ENCODE results near the gene GNB2. TPM values are rescaled to one million over a fixed set of nuclear protein-coding genes. Genes with fewer than 3 reads are reported as not detected.

Gene GNB2
- total and polyA plus RNA-seq, 2 of the 13 experiments (the other 11 are each of a cell fraction or from before 2014, with no cell fraction given) = 48.3 to 67.1 TPM

DNA sequence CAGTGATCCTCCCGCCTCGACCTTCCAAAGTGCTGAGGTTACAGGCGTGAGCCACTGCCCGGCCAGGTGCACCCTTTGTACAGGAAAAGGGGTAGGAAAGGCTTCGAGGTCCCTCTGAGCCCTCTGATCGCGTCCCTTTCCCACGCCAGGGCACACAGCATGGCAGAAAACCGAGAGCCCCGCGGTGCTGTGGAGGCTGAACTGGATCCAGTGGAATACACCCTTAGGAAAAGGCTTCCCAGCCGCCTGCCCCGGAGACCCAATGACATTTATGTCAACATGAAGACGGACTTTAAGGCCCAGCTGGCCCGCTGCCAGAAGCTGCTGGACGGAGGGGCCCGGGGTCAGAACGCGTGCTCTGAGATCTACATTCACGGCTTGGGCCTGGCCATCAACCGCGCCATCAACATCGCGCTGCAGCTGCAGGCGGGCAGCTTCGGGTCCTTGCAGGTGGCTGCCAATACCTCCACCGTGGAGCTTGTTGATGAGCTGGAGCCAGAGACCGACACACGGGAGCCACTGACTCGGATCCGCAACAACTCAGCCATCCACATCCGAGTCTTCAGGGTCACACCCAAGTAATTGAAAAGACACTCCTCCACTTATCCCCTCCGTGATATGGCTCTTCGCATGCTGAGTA lies 33.3 kb downstream of the GNB2 start (continued):
- TF ChIP-seq ELF1 (CRISPR knock-in tag; IDR thresholded peaks at IDR 0.05) (no peak), ZNF546 (CRISPR knock-in tag; conservative IDR thresholded peaks at IDR 0.05) (no peak), BCL6 (CRISPR knock-in tag; IDR thresholded peaks at IDR 0.05) (no peak), FOXJ3 (CRISPR knock-in tag; IDR thresholded peaks at IDR 0.05; ENCODE audit: borderline replicate concordance) (0 out of 2 replicates have a peak, but pooled peaks have one; percentile 28), MED13 (CRISPR knock-in tag; IDR thresholded peaks at IDR 0.05) (no peak), ZNF335 (CRISPR knock-in tag; IDR thresholded peaks at IDR 0.05) (no peak), KDM5A (IDR thresholded peaks at IDR 0.05; ENCODE audit: borderline replicate concordance, low read length) (peak; percentile 3; the same call in 1 of the 2 replicates), ZNF317 (CRISPR knock-in tag; IDR thresholded peaks at IDR 0.05) (0 out of 2 replicates have a peak, but pooled peaks have one; percentile 22), ETV5 (CRISPR knock-in tag; IDR thresholded peaks at IDR 0.05; ENCODE audit: borderline replicate concordance) (no peak), RFXANK (CRISPR knock-in tag; IDR thresholded peaks at IDR 0.05) (no peak), SP1 (IDR thresholded peaks at IDR 0.05) (no peak), SP1 (CRISPR knock-in tag; IDR thresholded peaks at IDR 0.05) (no peak), NFKB2 (CRISPR knock-in tag; IDR thresholded peaks at IDR 0.05; ENCODE audit: borderline replicate concordance) (peak; percentile 51; the same call in 1 of the 2 replicates), TOE1 (CRISPR knock-in tag; IDR thresholded peaks at IDR 0.05) (no peak), ZNF282 (IDR thresholded peaks at IDR 0.05; ENCODE audit: partially characterized antibody) (no peak), ZNF33A (CRISPR knock-in tag; IDR thresholded peaks at IDR 0.05; ENCODE audit: borderline replicate concordance) (no peak), KAT7 (CRISPR knock-in tag; IDR thresholded peaks at IDR 0.05; ENCODE audit: borderline replicate concordance) (0 out of 2 replicates have a peak, but pooled peaks have one; percentile 59), TERF1 (CRISPR knock-in tag; IDR thresholded peaks at IDR 0.05) (no peak)
- TF ChIP-seq, protein P1, sequence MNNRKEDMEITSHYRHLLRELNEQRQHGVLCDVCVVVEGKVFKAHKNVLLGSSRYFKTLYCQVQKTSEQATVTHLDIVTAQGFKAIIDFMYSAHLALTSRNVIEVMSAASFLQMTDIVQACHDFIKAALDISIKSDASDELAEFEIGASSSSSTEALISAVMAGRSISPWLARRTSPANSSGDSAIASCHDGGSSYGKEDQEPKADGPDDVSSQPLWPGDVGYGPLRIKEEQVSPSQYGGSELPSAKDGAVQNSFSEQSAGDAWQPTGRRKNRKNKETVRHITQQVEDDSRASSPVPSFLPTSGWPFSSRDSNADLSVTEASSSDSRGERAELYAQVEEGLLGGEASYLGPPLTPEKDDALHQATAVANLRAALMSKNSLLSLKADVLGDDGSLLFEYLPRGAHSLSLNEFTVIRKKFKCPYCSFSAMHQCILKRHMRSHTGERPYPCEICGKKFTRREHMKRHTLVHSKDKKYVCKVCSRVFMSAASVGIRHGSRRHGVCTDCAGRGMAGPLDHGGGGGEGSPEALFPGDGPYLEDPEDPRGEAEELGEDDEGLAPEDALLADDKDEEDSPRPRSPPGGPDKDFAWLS (CRISPR knock-in tag; IDR thresholded peaks at IDR 0.05; ENCODE audit: borderline replicate concordance) = no peak
- TF ChIP-seq, protein P2, sequence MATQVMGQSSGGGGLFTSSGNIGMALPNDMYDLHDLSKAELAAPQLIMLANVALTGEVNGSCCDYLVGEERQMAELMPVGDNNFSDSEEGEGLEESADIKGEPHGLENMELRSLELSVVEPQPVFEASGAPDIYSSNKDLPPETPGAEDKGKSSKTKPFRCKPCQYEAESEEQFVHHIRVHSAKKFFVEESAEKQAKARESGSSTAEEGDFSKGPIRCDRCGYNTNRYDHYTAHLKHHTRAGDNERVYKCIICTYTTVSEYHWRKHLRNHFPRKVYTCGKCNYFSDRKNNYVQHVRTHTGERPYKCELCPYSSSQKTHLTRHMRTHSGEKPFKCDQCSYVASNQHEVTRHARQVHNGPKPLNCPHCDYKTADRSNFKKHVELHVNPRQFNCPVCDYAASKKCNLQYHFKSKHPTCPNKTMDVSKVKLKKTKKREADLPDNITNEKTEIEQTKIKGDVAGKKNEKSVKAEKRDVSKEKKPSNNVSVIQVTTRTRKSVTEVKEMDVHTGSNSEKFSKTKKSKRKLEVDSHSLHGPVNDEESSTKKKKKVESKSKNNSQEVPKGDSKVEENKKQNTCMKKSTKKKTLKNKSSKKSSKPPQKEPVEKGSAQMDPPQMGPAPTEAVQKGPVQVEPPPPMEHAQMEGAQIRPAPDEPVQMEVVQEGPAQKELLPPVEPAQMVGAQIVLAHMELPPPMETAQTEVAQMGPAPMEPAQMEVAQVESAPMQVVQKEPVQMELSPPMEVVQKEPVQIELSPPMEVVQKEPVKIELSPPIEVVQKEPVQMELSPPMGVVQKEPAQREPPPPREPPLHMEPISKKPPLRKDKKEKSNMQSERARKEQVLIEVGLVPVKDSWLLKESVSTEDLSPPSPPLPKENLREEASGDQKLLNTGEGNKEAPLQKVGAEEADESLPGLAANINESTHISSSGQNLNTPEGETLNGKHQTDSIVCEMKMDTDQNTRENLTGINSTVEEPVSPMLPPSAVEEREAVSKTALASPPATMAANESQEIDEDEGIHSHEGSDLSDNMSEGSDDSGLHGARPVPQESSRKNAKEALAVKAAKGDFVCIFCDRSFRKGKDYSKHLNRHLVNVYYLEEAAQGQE (IDR thresholded peaks at IDR 0.05; ENCODE audit: borderline replicate concordance in 1 of 2, low read depth in 1 of 2, low read length in 2 of 2) = no peak
- TF ChIP-seq, protein P3, sequence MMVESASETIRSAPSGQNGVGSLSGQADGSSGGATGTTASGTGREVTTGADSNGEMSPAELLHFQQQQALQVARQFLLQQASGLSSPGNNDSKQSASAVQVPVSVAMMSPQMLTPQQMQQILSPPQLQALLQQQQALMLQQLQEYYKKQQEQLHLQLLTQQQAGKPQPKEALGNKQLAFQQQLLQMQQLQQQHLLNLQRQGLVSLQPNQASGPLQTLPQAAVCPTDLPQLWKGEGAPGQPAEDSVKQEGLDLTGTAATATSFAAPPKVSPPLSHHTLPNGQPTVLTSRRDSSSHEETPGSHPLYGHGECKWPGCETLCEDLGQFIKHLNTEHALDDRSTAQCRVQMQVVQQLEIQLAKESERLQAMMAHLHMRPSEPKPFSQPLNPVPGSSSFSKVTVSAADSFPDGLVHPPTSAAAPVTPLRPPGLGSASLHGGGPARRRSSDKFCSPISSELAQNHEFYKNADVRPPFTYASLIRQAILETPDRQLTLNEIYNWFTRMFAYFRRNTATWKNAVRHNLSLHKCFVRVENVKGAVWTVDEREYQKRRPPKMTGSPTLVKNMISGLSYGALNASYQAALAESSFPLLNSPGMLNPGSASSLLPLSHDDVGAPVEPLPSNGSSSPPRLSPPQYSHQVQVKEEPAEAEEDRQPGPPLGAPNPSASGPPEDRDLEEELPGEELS (CRISPR knock-in tag; IDR thresholded peaks at IDR 0.05) = no peak
